C4-2B (cell line): Measurements from ENCODE around the gene SNAI3.

Experiments
- H3K27ac ChIP-seq: fragments of 450-650 bp; 2 replicates; pipeline ENCODE4 v1.5.1; 2017
- CTCF ChIP-seq: fragments of 450-650 bp; conservative IDR thresholded peaks from 2 replicates; pipeline ENCODE4 v1.5.1; 2017; ENCODE audit warnings: mild to moderate bottlenecking
- ZFX ChIP-seq: fragments of 450-650 bp; IDR thresholded peaks from 2 replicates; pipeline ENCODE4 v1.6.1; 2017

Gene SNAI3

GRCh38 chr16:88714420-88715302, 28.4 kb upstream of the SNAI3 start:
- TF ChIP-seq CTCF: no peak
- no peak for TF ChIP-seq ZFX
- no peak overlapping the region for H3K27ac ChIP-seq

GRCh38 chr16:88713568-88714419, 27.5 kb upstream of the SNAI3 start:
- no peak overlapping the region for H3K27ac ChIP-seq
- TF ChIP-seq CTCF (no peak), ZFX (no peak)

- TF ChIP-seq CTCF (no peak), ZFX (no peak)
- no peak overlapping the region for H3K27ac ChIP-seq
These were observed 26.7 kb upstream of the SNAI3 start for GRCh38 chr16:88713054-88713453.

- no peak overlapping the region for H3K27ac ChIP-seq
- no peak for TF ChIP-seq CTCF
- no peak for TF ChIP-seq ZFX
These were observed 26.2 kb upstream of the SNAI3 start for GRCh38 chr16:88712362-88712979.

GRCh38 chr16:88711750-88712340, 25.5 kb upstream of the SNAI3 start:
- H3K27ac ChIP-seq: no peak overlapping the region
- no peak for TF ChIP-seq ZFX
- no peak for TF ChIP-seq CTCF

- TF ChIP-seq ZFX: no peak
- no peak overlapping the region for H3K27ac ChIP-seq
These were observed 24.2 kb upstream of the SNAI3 start for GRCh38 chr16:88710556-88710955.

GRCh38 chr16:88706965-88707826, 20.9 kb upstream of the SNAI3 start:
- H3K27ac ChIP-seq: peak overlapping the region; percentile 64
- no peak for TF ChIP-seq CTCF
- no peak for TF ChIP-seq ZFX
